SK-N-SH treated with all-trans-retinoic acid at 6 μM for 48 hours (cell line): ENCODE data around the gene RHBDF2.
A peak's percentile ranks its signal among the peaks of the same experiment; 100 is the strongest.

Experiments used
- ATAC-seq: fragments of 200-7000 bp; cut with Tn5 transposase; 3 replicates; pipeline ENCODE4 v1.9.1; 2020; ENCODE audit warnings: mild to moderate bottlenecking, moderate library complexity
- ARNTL ChIP-seq: fragments of 450-650 bp; formaldehyde crosslinking; IDR thresholded peaks from 2 replicates; pipeline ENCODE4 v1.5.0; 2020; ENCODE audit warnings: low read depth, mild to moderate bottlenecking, moderate library complexity, borderline replicate concordance
- BACH2 ChIP-seq: fragments of 250-450 bp; sonication (Bioruptor Pico); IDR thresholded peaks from 2 replicates; pipeline ENCODE4 v1.9.0; 2021; ENCODE audit warnings: mild to moderate bottlenecking, borderline replicate concordance
- CSDC2 ChIP-seq: fragments of 250-450 bp; sonication (Bioruptor Pico); IDR thresholded peaks from 2 replicates; pipeline ENCODE4 v1.5.0; 2020; ENCODE audit warnings: mild to moderate bottlenecking, moderate library complexity
- ESRRG ChIP-seq: fragments of 250-450 bp; sonication (Bioruptor Pico); IDR thresholded peaks from 2 replicates; pipeline ENCODE4 v1.6.1; 2021; ENCODE audit warnings: mild to moderate bottlenecking
- ISL1 ChIP-seq: fragments of 250-450 bp; sonication (Bioruptor Pico); IDR thresholded peaks from 2 replicates; pipeline ENCODE4 v2.1.2; 2022; ENCODE audit warnings: mild to moderate bottlenecking, moderate library complexity
- OSR1 ChIP-seq: fragments of 250-450 bp; sonication (Bioruptor Pico); IDR thresholded peaks from 2 replicates; pipeline ENCODE4 v1.8.0; 2022; ENCODE audit warnings: moderate library complexity, mild to moderate bottlenecking, inconsistent platforms
- PPARA ChIP-seq: fragments of 250-450 bp; sonication (Bioruptor Pico); IDR thresholded peaks from 2 replicates; pipeline ENCODE4 v1.5.0; 2020; ENCODE audit warnings: mild to moderate bottlenecking, borderline replicate concordance
- SNAI2 ChIP-seq: fragments of 250-450 bp; sonication (Bioruptor Pico); IDR thresholded peaks from 2 replicates; pipeline ENCODE4 v1.5.0; 2020; ENCODE audit warnings: mild to moderate bottlenecking, moderate library complexity
- TCF4 ChIP-seq: fragments of 250-450 bp; sonication (Bioruptor Pico); IDR thresholded peaks from 2 replicates; pipeline ENCODE4 v1.8.0; 2021; ENCODE audit warnings: mild to moderate bottlenecking, moderate library complexity, borderline replicate concordance
- TOX ChIP-seq: fragments of 250-450 bp; sonication (Bioruptor Pico); IDR thresholded peaks from 2 replicates; pipeline ENCODE4 v1.8.0; 2021; ENCODE audit warnings: mild to moderate bottlenecking, moderate library complexity, borderline replicate concordance
- ZC3H10 ChIP-seq: fragments of 250-450 bp; sonication (Bioruptor Pico); IDR thresholded peaks from 2 replicates; pipeline ENCODE4 v1.5.1; 2021; ENCODE audit warnings: mild to moderate bottlenecking, moderate library complexity
- ZFP3 ChIP-seq: fragments of 250-450 bp; sonication (Bioruptor Pico); IDR thresholded peaks from 2 replicates; pipeline ENCODE4 v1.5.0; 2020; ENCODE audit warnings: mild to moderate bottlenecking, moderate library complexity
- ZFP30 ChIP-seq: fragments of 450-650 bp; formaldehyde crosslinking; IDR thresholded peaks from 2 replicates; pipeline ENCODE4 v1.5.0; 2022; ENCODE audit warnings: mild to moderate bottlenecking, moderate library complexity
- ZNF565 ChIP-seq: fragments of 450-650 bp; formaldehyde crosslinking; conservative IDR thresholded peaks from 2 replicates; pipeline ENCODE4 v1.5.0; 2020; ENCODE audit warnings: low read depth, mild to moderate bottlenecking, moderate library complexity
- ZNF70 ChIP-seq: fragments of 450-650 bp; formaldehyde crosslinking; IDR thresholded peaks from 2 replicates; pipeline ENCODE4 v1.5.0; 2020; ENCODE audit warnings: mild to moderate bottlenecking, moderate library complexity
- ZNF8 ChIP-seq: fragments of 450-650 bp; formaldehyde crosslinking; IDR thresholded peaks from 2 replicates; pipeline ENCODE4 v1.5.0; 2020; ENCODE audit warnings: mild to moderate bottlenecking, moderate library complexity
- TF ChIP-seq, protein P1 (sequence below): fragments of 250-450 bp; sonication (Bioruptor Pico); IDR thresholded peaks from 2 replicates; pipeline ENCODE4 v1.8.0; 2021; ENCODE audit warnings: low read depth, mild to moderate bottlenecking, moderate library complexity, borderline replicate concordance
- TF ChIP-seq, protein P2 (sequence below): fragments of 250-450 bp; sonication (Bioruptor Pico); IDR thresholded peaks from 2 replicates; pipeline ENCODE4 v1.8.0; 2020; ENCODE audit warnings: mild to moderate bottlenecking, moderate library complexity, borderline replicate concordance
- TF ChIP-seq, protein P3 (sequence below): fragments of 250-450 bp; sonication (Bioruptor Pico); IDR thresholded peaks from 2 replicates; pipeline ENCODE4 v1.5.0; 2020; ENCODE audit warnings: mild to moderate bottlenecking, moderate library complexity
- TF ChIP-seq, protein P4 (sequence below): fragments of 250-450 bp; sonication (Bioruptor Pico); IDR thresholded peaks from 2 replicates; pipeline ENCODE4 v1.5.1; 2021; ENCODE audit warnings: mild to moderate bottlenecking, moderate library complexity
- TF ChIP-seq, protein P5 (sequence below): fragments of 250-450 bp; sonication (Bioruptor Pico); IDR thresholded peaks from 2 replicates; pipeline ENCODE4 v1.5.1; 2020; ENCODE audit warnings: low read depth, mild to moderate bottlenecking, moderate library complexity

The RHBDF2 gene

DNA sequence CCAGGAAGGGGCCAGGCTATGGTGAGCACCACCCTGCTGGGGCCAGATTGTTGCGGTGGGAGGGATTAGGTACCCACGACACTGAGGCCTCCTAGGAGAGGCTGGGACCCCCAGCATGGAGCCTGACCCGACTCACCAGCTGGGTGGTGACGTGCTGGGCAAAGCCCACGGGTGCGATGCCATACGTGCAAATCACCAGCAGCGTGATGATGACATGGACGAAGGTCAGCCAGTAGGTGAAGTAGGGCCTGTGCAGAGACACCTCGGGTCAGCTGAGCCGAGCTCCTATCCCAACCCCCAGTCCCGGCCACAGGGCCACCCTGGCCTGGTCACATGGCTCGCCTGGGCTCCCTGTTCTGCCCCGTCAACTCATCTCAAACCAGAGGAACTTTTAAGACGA, 26.3 kb downstream of the RHBDF2 start:
- TF ChIP-seq, protein P1, sequence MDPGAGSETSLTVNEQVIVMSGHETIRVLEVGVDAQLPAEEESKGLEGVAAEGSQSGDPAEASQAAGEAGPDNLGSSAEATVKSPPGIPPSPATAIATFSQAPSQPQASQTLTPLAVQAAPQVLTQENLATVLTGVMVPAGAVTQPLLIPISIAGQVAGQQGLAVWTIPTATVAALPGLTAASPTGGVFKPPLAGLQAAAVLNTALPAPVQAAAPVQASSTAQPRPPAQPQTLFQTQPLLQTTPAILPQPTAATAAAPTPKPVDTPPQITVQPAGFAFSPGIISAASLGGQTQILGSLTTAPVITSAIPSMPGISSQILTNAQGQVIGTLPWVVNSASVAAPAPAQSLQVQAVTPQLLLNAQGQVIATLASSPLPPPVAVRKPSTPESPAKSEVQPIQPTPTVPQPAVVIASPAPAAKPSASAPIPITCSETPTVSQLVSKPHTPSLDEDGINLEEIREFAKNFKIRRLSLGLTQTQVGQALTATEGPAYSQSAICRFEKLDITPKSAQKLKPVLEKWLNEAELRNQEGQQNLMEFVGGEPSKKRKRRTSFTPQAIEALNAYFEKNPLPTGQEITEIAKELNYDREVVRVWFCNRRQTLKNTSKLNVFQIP (CRISPR knock-in tag), result no peak
- TF ChIP-seq SNAI2 (CRISPR knock-in tag), result no peak
- TF ChIP-seq ESRRG (CRISPR knock-in tag), result no peak
- TF ChIP-seq, protein P2, sequence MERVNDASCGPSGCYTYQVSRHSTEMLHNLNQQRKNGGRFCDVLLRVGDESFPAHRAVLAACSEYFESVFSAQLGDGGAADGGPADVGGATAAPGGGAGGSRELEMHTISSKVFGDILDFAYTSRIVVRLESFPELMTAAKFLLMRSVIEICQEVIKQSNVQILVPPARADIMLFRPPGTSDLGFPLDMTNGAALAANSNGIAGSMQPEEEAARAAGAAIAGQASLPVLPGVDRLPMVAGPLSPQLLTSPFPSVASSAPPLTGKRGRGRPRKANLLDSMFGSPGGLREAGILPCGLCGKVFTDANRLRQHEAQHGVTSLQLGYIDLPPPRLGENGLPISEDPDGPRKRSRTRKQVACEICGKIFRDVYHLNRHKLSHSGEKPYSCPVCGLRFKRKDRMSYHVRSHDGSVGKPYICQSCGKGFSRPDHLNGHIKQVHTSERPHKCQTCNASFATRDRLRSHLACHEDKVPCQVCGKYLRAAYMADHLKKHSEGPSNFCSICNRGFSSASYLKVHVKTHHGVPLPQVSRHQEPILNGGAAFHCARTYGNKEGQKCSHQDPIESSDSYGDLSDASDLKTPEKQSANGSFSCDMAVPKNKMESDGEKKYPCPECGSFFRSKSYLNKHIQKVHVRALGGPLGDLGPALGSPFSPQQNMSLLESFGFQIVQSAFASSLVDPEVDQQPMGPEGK (CRISPR knock-in tag), result no peak
- TF ChIP-seq TCF4 (CRISPR knock-in tag), result no peak
- TF ChIP-seq CSDC2 (CRISPR knock-in tag), result no peak
- no peak for TF ChIP-seq ARNTL (CRISPR knock-in tag)
- TF ChIP-seq ZFP30 (CRISPR knock-in tag), result no peak
- TF ChIP-seq OSR1 (CRISPR knock-in tag), result no peak
- TF ChIP-seq, protein P3, sequence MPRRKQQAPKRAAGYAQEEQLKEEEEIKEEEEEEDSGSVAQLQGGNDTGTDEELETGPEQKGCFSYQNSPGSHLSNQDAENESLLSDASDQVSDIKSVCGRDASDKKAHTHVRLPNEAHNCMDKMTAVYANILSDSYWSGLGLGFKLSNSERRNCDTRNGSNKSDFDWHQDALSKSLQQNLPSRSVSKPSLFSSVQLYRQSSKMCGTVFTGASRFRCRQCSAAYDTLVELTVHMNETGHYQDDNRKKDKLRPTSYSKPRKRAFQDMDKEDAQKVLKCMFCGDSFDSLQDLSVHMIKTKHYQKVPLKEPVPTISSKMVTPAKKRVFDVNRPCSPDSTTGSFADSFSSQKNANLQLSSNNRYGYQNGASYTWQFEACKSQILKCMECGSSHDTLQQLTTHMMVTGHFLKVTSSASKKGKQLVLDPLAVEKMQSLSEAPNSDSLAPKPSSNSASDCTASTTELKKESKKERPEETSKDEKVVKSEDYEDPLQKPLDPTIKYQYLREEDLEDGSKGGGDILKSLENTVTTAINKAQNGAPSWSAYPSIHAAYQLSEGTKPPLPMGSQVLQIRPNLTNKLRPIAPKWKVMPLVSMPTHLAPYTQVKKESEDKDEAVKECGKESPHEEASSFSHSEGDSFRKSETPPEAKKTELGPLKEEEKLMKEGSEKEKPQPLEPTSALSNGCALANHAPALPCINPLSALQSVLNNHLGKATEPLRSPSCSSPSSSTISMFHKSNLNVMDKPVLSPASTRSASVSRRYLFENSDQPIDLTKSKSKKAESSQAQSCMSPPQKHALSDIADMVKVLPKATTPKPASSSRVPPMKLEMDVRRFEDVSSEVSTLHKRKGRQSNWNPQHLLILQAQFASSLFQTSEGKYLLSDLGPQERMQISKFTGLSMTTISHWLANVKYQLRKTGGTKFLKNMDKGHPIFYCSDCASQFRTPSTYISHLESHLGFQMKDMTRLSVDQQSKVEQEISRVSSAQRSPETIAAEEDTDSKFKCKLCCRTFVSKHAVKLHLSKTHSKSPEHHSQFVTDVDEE, result no peak
- no peak for TF ChIP-seq ZNF8
- TF ChIP-seq ZC3H10, result no peak
- TF ChIP-seq BACH2 (CRISPR knock-in tag), result no peak
- TF ChIP-seq, protein P4, sequence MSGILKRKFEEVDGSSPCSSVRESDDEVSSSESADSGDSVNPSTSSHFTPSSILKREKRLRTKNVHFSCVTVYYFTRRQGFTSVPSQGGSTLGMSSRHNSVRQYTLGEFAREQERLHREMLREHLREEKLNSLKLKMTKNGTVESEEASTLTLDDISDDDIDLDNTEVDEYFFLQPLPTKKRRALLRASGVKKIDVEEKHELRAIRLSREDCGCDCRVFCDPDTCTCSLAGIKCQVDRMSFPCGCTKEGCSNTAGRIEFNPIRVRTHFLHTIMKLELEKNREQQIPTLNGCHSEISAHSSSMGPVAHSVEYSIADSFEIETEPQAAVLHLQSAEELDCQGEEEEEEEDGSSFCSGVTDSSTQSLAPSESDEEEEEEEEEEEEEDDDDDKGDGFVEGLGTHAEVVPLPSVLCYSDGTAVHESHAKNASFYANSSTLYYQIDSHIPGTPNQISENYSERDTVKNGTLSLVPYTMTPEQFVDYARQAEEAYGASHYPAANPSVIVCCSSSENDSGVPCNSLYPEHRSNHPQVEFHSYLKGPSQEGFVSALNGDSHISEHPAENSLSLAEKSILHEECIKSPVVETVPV, result no peak
- TF ChIP-seq PPARA (CRISPR knock-in tag), result no peak
- TF ChIP-seq TOX (CRISPR knock-in tag), result no peak
- no peak for TF ChIP-seq ISL1 (CRISPR knock-in tag)
- TF ChIP-seq, all 23 proteins: peak for 0
- ATAC-seq, result no peak

DNA sequence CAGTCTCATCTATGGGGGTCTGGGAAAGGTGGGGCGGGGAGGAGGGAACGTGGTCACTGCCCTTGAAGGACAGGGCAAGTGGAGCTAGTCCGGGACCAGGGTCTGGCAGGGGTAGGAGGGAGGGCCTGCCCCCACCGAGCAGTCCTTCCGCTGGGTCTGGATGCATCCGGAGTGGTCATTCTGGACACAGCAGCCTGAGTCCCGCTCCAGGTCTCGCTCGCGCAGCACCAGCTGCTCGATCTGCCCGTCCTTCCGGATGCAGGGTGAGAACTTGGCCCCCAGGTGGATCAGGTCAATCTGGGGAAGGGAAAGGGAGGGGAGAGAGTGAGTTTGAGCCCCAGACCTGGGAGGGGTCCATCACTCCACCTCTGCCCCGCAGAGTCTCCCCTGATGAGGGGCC, 27.0 kb downstream of the RHBDF2 start:
- no peak for ATAC-seq
- no peak for TF ChIP-seq ZNF565 (CRISPR knock-in tag)
- TF ChIP-seq, protein P1 (CRISPR knock-in tag), result no peak
- no peak for TF ChIP-seq ZNF70 (CRISPR knock-in tag)

DNA sequence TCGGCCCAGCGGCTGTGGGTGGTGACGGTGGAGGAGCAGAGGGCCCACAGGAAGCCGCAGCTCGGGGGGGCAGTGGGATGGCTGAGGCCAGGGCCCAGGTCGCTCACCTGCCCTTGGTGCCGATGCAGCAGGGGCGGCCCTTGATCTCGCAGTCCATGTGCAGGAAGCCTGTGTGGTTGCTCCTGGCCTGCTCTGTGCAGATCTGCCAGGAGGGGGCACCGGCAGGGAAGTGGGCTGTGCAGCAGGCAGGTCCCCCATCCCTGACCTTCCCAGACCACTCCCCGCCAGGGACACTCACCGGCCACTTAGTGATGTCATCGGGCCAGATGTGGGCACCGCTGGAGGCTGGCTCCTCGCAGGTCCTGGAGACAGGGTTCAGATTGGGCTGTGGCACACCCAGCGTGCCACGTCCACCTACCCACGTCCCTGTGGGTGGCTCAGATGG, 27.7 kb downstream of the RHBDF2 start:
- TF ChIP-seq ARNTL (CRISPR knock-in tag), result no peak
- TF ChIP-seq TOX (CRISPR knock-in tag), result no peak
- no peak for TF ChIP-seq SNAI2 (CRISPR knock-in tag)
- TF ChIP-seq ZC3H10, result no peak
- TF ChIP-seq OSR1 (CRISPR knock-in tag), result no peak
- TF ChIP-seq BACH2 (CRISPR knock-in tag), result no peak
- no peak for TF ChIP-seq ZFP30 (CRISPR knock-in tag)
- TF ChIP-seq, all 23 proteins: peak for 0
- peak; percentile 72 for ATAC-seq

DNA sequence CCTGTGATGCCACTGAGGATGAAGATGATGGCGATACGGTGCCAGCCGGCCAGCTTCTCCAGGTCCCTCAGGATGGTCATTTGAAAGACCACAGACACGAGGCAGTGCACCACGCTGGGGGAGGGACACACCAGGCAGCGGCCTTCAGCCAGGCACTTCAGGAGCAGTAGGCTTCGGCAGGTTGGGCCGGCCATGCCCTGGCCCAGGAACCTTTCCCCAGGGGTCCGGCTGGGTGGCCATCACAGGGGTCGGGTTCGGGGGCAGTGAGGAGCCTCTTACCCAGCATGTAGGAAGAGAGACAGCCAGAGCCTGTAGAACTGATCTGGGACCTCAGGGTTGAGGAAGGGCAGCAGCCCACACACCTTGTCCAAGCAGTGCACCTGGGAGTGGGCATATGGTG, 28.5 kb downstream of the RHBDF2 start:
- TF ChIP-seq ZFP3 (CRISPR knock-in tag) (no peak), BACH2 (CRISPR knock-in tag) (no peak), TCF4 (CRISPR knock-in tag) (no peak), ARNTL (CRISPR knock-in tag) (no peak), ISL1 (CRISPR knock-in tag) (no peak), ZNF8 (no peak), ZNF565 (CRISPR knock-in tag) (no peak), ZC3H10 (no peak)
- TF ChIP-seq, protein P5, sequence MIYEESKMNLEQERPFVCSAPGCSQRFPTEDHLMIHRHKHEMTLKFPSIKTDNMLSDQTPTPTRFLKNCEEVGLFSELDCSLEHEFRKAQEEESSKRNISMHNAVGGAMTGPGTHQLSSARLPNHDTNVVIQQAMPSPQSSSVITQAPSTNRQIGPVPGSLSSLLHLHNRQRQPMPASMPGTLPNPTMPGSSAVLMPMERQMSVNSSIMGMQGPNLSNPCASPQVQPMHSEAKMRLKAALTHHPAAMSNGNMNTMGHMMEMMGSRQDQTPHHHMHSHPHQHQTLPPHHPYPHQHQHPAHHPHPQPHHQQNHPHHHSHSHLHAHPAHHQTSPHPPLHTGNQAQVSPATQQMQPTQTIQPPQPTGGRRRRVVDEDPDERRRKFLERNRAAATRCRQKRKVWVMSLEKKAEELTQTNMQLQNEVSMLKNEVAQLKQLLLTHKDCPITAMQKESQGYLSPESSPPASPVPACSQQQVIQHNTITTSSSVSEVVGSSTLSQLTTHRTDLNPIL, result no peak
- TF ChIP-seq, protein P1 (CRISPR knock-in tag), result no peak
- TF ChIP-seq, all 23 proteins: peak for 0
- no peak for ATAC-seq
